Right lobe of liver (tissue), 6 donors: ENCODE results near the gene NBEAL1. TPM values are rescaled to one million over a fixed set of nuclear protein-coding genes. Genes with fewer than 3 reads are reported as not detected.
"Not testable (repeated sequence)": the region's sequence is repeated elsewhere in the genome, so short reads cannot be mapped to it uniquely, and the experiment has no call there.

Experiments used
- ATAC-seq, 4 donors: fragments of 200-7000 bp; cut with Tn5 transposase; one replicate each; pipeline ENCODE4 v1.9.1; 2020; ENCODE audit warnings: mild to moderate bottlenecking in 4 of 4, moderate library complexity in 4 of 4
- DNase-seq, 3 donors: peaks; one replicate each; pipeline ENCODE4 v3.0.0-alpha.2; 2020
- H3K27ac ChIP-seq, 3 donors: fragments of 200-600 bp; one replicate each; pipeline ENCODE4 v1.8.0; 2022
- H3K27me3 ChIP-seq, 2 donors: fragments of 200-600 bp; one replicate each; pipeline ENCODE4 v1.8.0; 2022
- H3K36me3 ChIP-seq, 4 donors: fragments of 200-600 bp; sonication (generic) in 1 of 4; one replicate each; pipeline versions ENCODE4 v1.5.1 to v1.8.0; 2017 to 2022; ENCODE audit warnings: control low read depth in 1 of 4
- H3K4me1 ChIP-seq, 4 donors: fragments of 200-600 bp; sonication (generic) in 1 of 4; one replicate each; pipeline versions ENCODE4 v1.5.1 to v1.8.0; 2017 to 2022; ENCODE audit warnings: control low read depth in 1 of 4
- H3K4me3 ChIP-seq, 3 donors: fragments of 200-600 bp; one replicate each; pipeline ENCODE4 v1.8.0; 2022
- H3K9me3 ChIP-seq, 4 donors: fragments of 200-600 bp; sonication (generic) in 1 of 4; one replicate each; pipeline versions ENCODE4 v1.5.1 to v1.8.0; 2017 to 2022; ENCODE audit warnings: control low read depth in 1 of 4
- POLR2A ChIP-seq: fragments of 450-650 bp; IDR thresholded peaks from one replicate; pipeline ENCODE4 v1.6.1; 2017; ENCODE audit warnings: antibody characterized with exemption, mild to moderate bottlenecking
- WGBS: methylation state at CpG from one replicate; pipeline ENCODE4 v1.1.6; 2018; ENCODE audit warnings: low coverage, low lambda C conversion rate; ENCODE audit not compliant: insufficient coverage; ENCODE audit errors: missing lambda C conversion rate; 5-methylcytosine and 5-hydroxymethylcytosine counted together
- intact Hi-C, 2 donors: fragments of 100-400 bp; cut with DNase I; formaldehyde crosslinking; loops; one replicate each; pipeline versions ENCODE4 v1.11.2 to v1.14.1; 2022
- total RNA-seq, 6 experiments: library from RNA; depleted of rRNA in 2 of 6; stranded (reverse); fragments of >200 nt in 2 of 6; fragmentation: NEBNext Ultra II Directional in 3 of 6; extraction: Animal tissue kit (Norgen Biotek cat#: 25700) in 3 of 6; gene quantifications; one replicate each; pipeline versions ENCODE4 v1.1.0 to v1.2.4, GENCODE V29; 2016 to 2023
- TF ChIP-seq, protein P1 (sequence below), 4 donors: fragments of 200-600 bp in 3 of 4; fragments of 450-650 bp in 1 of 4; IDR thresholded peaks; one replicate each; pipeline versions ENCODE4 v1.5.1 to v1.8.0; 2016 to 2022; ENCODE audit warnings: antibody characterized with exemption in 4 of 4, mild to moderate bottlenecking in 2 of 4
- donor health status: DM: no; HTN: yes; CAD: no.
- donor health status: DM: no; HTN: no; CAD: no.
- donor health status: DM: no; HTN: no; CAD: no.
- donor health status: DM: no; HTN: yes; CAD: no.
- donor health status: DM: no; HTN: yes; CAD: no.

Gene NBEAL1
- total RNA-seq, 6 experiments from 2014 or later, result 16.4 to 28.6 (median 21.9) TPM

GRCh38 chr2:202982779-202983491 lies 31.7 kb upstream of the NBEAL1 start:
- no peak for TF ChIP-seq POLR2A
- TF ChIP-seq, protein P1, sequence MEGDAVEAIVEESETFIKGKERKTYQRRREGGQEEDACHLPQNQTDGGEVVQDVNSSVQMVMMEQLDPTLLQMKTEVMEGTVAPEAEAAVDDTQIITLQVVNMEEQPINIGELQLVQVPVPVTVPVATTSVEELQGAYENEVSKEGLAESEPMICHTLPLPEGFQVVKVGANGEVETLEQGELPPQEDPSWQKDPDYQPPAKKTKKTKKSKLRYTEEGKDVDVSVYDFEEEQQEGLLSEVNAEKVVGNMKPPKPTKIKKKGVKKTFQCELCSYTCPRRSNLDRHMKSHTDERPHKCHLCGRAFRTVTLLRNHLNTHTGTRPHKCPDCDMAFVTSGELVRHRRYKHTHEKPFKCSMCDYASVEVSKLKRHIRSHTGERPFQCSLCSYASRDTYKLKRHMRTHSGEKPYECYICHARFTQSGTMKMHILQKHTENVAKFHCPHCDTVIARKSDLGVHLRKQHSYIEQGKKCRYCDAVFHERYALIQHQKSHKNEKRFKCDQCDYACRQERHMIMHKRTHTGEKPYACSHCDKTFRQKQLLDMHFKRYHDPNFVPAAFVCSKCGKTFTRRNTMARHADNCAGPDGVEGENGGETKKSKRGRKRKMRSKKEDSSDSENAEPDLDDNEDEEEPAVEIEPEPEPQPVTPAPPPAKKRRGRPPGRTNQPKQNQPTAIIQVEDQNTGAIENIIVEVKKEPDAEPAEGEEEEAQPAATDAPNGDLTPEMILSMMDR (IDR thresholded peaks at IDR 0.05), result no peak
- DNase-seq (no peak), ATAC-seq (peak; percentile 55 to 82 (median 64))
- no peaks in the 10 kb centered on the region for H3K36me3 ChIP-seq
- intact Hi-C loops, result no loop called here
- peak overlapping the region in 1 of 3 donors; percentile 56 for H3K27ac ChIP-seq
- WGBS, result 64% methylated on average over 3 of the region's 3 CpGs
- no peak overlapping the region for H3K4me3 ChIP-seq
- H3K9me3 ChIP-seq, result no peaks in the 10 kb centered on the region
- H3K27me3 ChIP-seq, result no peaks in the 10 kb centered on the region
- peaks cover 0 to 13% (median 4%) of the 10 kb centered on the region in 4 donors for H3K4me1 ChIP-seq

- Histone ChIP-seq H3K9me3 (no peaks in the 10 kb centered on the region), H3K27ac (no peak overlapping the region), H3K4me3 (no peak overlapping the region), H3K27me3 (no peaks in the 10 kb centered on the region), H3K36me3 (no peaks in the 10 kb centered on the region), H3K4me1 (no peaks in the 10 kb centered on the region)
- intact Hi-C loops, result no loop called here
- no peak for DNase-seq
- WGBS, result 100% methylated on average over 1 of the region's 1 CpG
- TF ChIP-seq, protein P1 (IDR thresholded peaks at IDR 0.05), result no peak
- TF ChIP-seq POLR2A, result no peak
- no peak for ATAC-seq
These were observed 24.9 kb upstream of the NBEAL1 start for GRCh38 chr2:202989749-202990148.

DNA sequence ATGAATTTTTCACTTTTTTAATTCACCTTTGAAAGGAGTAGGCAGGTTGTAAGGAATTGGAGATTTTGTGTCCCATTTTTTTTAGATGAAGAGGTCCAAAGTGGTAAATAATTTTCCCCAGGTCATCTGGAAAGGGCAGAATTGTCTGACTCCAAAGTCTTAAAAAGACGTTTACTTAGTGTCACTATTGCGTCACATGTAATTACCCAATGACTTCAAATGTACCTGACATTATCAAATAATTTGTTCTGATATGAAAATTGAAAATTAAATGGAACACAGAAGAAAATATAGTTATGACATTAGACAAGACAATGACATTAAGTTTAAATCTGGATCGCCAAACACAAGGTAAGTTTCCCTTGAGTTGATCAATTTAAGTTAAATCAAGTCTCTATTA lies 24.2 kb upstream of the NBEAL1 start:
- ATAC-seq (no peak), DNase-seq (no peak)
- Histone ChIP-seq H3K4me1 (no peaks in the 10 kb centered on the region), H3K36me3 (no peaks in the 10 kb centered on the region), H3K27me3 (no peaks in the 10 kb centered on the region), H3K27ac (no peak overlapping the region), H3K4me3 (no peak overlapping the region), H3K9me3 (no peaks in the 10 kb centered on the region)
- 44% methylated on average over 3 of the region's 3 CpGs for WGBS
- TF ChIP-seq, protein P1 (IDR thresholded peaks at IDR 0.05), result no peak
- no peak for TF ChIP-seq POLR2A
- intact Hi-C loops, result no loop called here

GRCh38 chr2:202997113-202997512 lies 17.6 kb upstream of the NBEAL1 start:
- H3K4me1 ChIP-seq, DNase-seq, H3K36me3 ChIP-seq, H3K27me3 ChIP-seq, H3K9me3 ChIP-seq, intact Hi-C loops, H3K4me3 ChIP-seq, H3K27ac ChIP-seq: not testable (repeated sequence)
- 39% methylated on average over 3 of the region's 3 CpGs for WGBS
- peak in 2 of 4 donors; percentile 36 to 58 for ATAC-seq

GRCh38 chr2:203002054-203002821 lies 12.4 kb upstream of the NBEAL1 start:
- H3K4me3 ChIP-seq, result no peak overlapping the region
- no peaks in the 10 kb centered on the region for H3K27me3 ChIP-seq
- H3K4me1 ChIP-seq, result no peaks in the 10 kb centered on the region
- no peak for DNase-seq
- 72% methylated on average over 3 of the region's 3 CpGs for WGBS
- no peak for ATAC-seq
- H3K9me3 ChIP-seq, result no peaks in the 10 kb centered on the region
- intact Hi-C loops, result no loop called here
- no peak overlapping the region for H3K27ac ChIP-seq
- no peak for TF ChIP-seq POLR2A
- TF ChIP-seq, protein P1 (IDR thresholded peaks at IDR 0.05), result no peak
- H3K36me3 ChIP-seq, result no peaks in the 10 kb centered on the region
